ENCODE measurements around the gene FNDC5. TPM values are rescaled to one million over a fixed set of nuclear protein-coding genes. Genes with fewer than 3 reads are reported as not detected.

FNDC5 gene
- total RNA-seq, 1 experiment from 2014 or later = 0.84 TPM

GRCh38 chr1:32816676-32817158 is 54.0 kb downstream of the FNDC5 start:
- no peak for DNase-seq (ENCODE audit: low read depth in 1 of 2, low spot score in 2 of 2)
- Histone ChIP-seq H3K27me3 (replicated peaks) (no peaks in the 10 kb centered on the region), H3K36me3 (peaks cover 40% of the 10 kb centered on the region), H3K4me3 (peak overlapping the region; percentile 84), H3K9me3 (replicated peaks) (no peaks in the 10 kb centered on the region), H3K4me1 (replicated peaks) (peaks cover 33% of the 10 kb centered on the region), H3K27ac (peak overlapping the region; percentile 94)

- DNase-seq (ENCODE audit: low read depth in 1 of 2, low spot score in 2 of 2) = peak in 1 of 2 experiments; percentile 49
- no peak overlapping the region for H3K4me3 ChIP-seq
- H3K9me3 ChIP-seq (replicated peaks) = no peaks in the 10 kb centered on the region
- no peaks in the 10 kb centered on the region for H3K27me3 ChIP-seq (replicated peaks)
- peaks cover 32% of the 10 kb centered on the region for H3K4me1 ChIP-seq (replicated peaks)
- no peak overlapping the region for H3K27ac ChIP-seq
- peaks cover 57% of the 10 kb centered on the region for H3K36me3 ChIP-seq
Measured at GRCh38 chr1:32813941-32814739, 56.6 kb downstream of the FNDC5 start.

Other genes starting within 250 kb of the FNDC5 start
- 81.1 and 92.2 TPM in 2 replicates for gene ZBTB8OS, start 220.4 kb downstream of the FNDC5 start, total RNA-seq (2014; rRNA removed; shearing (Covaris generic))
- gene RBBP4, start 219.7 kb downstream of the FNDC5 start, total RNA-seq (2014; rRNA removed; shearing (Covaris generic)) = 160 and 208 TPM in 2 replicates
- 167 and 209 TPM in 2 replicates for gene SYNC, start 168.1 kb downstream of the FNDC5 start, total RNA-seq (2014; rRNA removed; shearing (Covaris generic))
- gene YARS1, start 53.6 kb downstream of the FNDC5 start, total RNA-seq (2014; rRNA removed; shearing (Covaris generic)) = 94.4 and 117 TPM in 2 replicates
- gene S100PBP, start 53.3 kb downstream of the FNDC5 start, total RNA-seq (2014; rRNA removed; shearing (Covaris generic)) = 27.5 and 67.8 TPM in 2 replicates
- gene HPCA, start 15.6 kb upstream of the FNDC5 start, total RNA-seq (2014; rRNA removed; shearing (Covaris generic)) = not detected in 2 replicates
- 61.2 and 68.6 TPM in 2 replicates for gene TMEM54, start 30.5 kb upstream of the FNDC5 start, total RNA-seq (2014; rRNA removed; shearing (Covaris generic))
- gene RNF19B, start 93.9 kb upstream of the FNDC5 start, total RNA-seq (2014; rRNA removed; shearing (Covaris generic)) = 8.6 and 9.8 TPM in 2 replicates
- gene AK2, start 166.0 kb upstream of the FNDC5 start, total RNA-seq (2014; rRNA removed; shearing (Covaris generic)) = 230 and 391 TPM in 2 replicates
- 3.0 and 9.7 TPM in 2 replicates for gene AZIN2, start 210.2 kb upstream of the FNDC5 start, total RNA-seq (2014; rRNA removed; shearing (Covaris generic))